Central memory CD4-positive, alpha-beta T cell (primary cell): ENCODE data around the gene PSMB5.
A peak's percentile ranks its signal among the peaks of the same experiment; 100 is the strongest.

Experiments
- DNase-seq: peaks from one replicate; pipeline ENCODE4 v3.0.0; 2022

The PSMB5 gene

DNA sequence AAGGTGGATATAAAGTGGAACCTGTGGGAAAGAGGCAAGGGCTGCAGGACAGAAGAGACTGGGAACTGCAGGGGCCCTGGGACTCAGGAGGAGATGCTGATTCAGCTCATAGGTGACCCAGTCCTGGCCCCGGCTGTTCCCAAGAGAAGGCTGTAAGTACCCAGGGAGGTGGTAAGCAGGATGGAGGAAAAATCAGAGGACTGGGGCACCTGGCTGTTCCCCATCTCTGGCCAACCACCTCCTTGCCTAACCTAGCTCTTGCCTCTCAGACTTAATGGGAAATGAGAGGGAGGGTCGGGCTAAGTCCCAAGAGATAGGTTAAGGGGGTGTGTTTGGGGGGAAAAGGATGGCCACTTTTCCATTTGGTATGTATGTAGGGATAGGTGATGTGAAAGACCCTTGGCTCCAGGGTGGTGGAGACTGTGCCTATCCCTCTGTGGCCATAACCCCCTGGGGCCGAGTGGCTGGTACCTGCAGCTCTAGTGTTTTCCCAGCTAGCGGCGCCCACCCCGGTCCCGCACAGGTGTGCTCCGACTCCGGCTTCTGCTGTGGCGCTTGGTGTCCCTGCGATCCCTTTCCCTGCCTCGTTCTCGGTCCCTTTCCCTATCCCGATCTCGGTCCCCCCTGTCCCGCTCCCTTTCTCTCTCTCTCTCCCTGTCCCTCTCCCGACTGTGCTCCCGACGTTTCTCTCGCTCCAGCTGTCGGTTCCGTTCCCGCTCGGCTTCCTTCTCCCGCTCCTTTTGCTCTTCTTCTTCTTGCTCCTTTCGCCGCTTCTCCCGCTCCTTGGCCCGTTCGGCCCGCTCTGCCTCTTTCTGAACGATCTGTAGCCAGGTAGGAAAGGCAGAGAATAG lies 24.2 kb upstream of the PSMB5 start:
- DNase-seq, result no peak

DNA sequence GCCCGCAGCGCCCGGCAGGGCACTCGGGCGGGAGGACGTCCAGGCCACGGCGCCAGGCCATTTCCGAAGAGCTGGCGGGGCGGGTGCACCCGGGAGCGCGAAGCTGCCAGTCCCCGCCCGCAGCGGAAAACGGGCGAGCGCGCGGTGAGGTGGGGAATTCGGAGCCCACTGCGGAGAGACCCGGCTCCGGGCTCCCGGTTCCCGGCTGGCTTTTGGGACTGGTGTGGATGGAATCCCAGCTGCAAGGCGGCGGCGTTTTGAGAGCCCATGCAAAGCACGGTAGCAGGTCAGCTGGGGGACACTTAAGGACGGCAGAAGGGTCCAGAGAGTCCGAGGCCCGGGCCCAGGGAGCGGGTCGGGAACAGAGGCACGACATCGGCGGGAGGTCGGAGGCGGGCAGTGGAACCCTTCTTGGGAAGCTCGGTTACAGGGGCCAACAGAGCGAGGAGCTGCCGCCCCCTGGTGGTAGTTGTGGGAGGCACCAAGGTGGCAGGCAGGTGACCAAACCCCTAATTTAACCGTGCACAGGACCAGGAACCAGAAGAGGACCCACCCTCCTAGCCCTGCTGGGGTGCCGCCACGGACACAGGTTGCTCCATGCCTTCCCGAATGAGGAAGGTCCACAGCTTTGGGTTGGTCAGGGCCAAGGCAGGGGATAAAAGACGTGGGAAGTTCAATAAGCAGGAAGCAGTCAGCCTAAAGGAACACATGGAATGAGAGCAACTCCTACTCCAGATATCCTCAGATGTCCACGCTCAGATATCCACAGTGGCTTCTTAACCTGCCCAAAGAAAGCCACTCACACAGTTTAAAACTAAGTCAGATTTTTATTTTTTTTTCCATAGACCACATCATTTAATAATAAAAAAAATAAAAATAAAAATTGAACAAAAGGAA lies 23.3 kb upstream of the PSMB5 start:
- peak; percentile 78 for DNase-seq

DNA sequence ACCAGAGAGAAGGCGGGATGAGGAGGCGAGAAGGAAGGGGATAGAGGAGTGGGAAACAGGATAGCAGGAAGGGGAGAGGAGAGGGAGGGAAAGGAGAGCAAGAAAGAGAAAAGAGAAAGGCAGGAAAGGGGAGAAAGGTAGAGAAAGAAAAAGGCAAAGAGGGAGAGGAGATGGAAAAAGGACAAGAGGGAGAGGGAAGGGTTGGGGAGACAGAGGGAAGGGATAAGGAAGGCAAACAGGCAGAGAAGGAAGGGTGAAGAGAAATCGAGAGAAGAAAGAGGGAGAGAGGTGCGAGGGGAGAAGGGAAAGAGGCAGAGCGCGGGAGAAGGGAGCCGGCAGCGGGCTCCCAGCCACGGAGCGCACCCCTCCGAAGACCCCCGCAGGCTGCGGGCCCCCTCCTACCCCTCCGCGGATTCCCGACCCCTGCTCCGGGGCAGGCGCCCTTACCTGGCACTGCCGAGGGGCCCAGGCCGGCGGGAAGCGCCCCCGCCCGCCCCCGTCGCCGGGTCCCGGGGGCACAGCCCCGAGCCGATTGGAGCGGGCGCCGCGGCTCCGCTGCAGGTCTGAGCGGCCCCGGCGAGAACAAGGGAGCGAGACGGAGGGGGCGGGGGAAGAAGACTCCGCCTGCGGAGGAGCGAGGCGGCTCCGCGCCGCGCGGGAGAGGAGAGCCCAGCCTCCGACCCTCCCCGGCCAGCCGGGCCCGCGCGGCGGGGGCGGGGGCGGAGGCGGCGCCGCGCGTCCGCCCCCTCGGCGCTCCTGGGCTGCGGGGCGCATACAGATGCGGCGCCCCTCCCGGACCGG lies 22.5 kb upstream of the PSMB5 start, which contains the start of gene CDH24:
CDH24 (minus strand) TSS at position 565 of the 801 bp plus-strand sequence. CDS start 1,787 bp downstream, outside the sequence.
- DNase-seq, result peak; percentile 48

DNA sequence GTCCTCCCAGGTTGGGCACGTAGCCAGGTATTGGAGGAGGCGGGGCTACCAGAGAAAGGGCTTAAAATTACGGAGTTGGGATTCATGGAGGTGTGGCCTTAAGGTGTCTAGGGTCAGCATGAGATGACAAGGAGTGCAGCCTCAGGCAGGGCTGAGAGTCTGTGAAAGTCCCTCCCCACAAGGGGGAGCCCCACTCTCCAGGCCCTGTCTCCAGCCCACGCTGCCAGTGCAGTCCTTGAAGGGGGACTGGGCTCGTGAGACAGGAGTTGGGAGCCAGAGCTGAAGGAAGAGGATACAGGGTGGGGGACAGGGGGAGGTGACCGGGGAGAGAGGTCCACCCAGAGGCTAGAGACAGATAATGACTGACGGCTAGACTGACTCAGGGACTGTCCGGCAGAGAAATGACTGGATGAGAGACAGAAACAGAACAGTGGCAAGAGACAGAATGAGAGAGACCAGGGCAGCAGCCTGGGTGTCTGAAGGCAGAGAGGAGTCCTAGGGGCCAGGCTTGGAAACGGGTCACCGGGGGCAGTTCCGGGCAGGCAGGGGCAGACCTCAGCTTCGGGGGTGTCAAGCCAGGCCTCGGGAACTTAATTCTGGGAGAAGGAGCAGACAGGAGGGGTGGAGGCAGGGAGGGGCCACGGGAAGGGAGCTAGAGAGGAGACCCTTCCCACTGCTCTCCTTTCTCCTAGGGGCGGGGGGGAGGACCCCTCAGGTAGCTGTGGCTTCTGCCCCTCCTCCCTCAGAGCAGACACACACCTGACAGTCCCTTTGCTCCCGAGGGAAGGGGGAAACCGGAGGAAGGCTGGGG lies 21.6 kb upstream of the PSMB5 start:
- DNase-seq, result peak; percentile 55

DNA sequence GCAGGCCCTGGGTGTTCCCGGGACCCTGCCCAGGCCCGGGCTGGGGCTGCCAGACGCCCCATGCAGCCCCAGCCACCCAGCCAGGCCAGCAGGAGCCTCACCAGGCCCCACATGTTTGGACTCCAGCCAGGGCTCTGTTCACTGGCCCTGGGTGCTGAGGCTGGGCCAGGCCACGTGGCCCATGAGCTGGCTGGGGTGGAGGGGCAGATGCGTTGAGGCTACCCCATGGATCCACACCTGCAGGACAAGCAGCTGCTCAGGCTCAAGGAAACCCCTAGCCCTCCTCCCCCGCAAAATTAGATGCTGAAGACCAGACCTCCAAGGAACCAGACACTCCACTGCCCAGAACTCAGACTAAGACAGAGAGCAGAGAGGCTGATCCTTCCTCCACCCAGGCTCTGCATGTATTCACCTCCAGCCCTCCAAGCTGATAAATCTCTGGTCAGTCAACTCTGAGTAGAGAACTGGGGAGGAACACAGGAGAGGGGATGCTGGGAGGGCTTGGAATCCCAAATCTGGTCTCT lies 21.0 kb upstream of the PSMB5 start:
- no peak for DNase-seq

DNA sequence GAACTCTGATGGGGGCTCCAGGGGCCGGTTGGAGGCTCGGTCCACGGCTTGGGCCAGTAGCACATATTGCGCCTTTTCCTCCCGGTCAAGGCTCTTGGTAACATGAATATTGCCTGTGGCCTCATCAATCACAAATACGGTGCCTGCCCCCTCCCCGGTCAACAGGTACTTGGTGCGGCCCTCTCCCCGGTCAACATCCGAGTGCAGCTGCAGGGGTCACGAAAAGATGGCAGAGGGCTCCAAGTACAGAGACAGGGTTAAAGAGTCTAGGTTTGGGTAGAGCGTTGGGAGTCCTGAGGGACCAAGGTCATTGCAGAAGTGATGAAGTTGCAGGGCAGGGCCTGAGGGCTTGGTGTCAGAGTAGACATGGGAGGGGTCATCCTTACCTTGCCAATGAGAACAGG lies 20.4 kb upstream of the PSMB5 start:
- DNase-seq, result no peak

DNA sequence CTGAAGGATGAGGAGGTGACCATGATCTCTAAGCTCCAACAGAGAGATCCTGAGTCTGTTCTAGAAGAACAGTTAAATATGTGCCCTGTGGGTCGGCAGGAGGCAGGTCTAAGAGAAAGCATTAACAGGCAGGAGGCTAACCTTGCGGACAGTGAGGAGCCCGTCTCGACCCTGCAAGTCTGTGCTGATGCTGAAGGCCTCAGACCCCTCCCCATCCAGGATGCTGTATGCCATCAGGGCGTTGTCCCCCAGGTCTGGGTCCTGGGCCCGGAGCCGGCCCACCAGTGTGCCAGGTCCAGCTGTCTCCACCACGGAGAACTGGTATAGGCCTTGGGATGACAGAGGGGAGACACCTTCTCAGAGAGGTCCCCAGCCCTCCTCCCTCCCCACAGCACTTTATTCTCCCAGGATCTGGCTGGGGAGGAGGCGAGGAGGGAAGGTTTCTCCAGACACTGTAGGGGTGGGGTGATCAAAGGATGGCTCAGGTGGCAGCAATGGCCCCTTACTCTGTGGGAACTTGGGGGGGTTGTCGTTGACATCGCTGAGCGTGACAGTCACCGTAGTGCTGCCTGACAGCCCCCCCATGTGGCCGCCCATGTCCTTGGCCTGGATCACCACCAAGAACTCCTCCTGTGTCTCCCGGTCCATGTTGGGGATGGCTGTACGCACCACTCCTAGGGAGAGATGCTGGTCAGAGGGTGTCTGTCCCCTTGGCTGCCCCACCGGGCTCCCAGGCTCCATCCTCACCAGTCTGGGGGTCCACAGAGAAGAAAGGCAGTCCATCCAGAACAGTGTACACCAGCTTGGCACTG lies 19.5 kb upstream of the PSMB5 start:
- DNase-seq, result no peak

DNA sequence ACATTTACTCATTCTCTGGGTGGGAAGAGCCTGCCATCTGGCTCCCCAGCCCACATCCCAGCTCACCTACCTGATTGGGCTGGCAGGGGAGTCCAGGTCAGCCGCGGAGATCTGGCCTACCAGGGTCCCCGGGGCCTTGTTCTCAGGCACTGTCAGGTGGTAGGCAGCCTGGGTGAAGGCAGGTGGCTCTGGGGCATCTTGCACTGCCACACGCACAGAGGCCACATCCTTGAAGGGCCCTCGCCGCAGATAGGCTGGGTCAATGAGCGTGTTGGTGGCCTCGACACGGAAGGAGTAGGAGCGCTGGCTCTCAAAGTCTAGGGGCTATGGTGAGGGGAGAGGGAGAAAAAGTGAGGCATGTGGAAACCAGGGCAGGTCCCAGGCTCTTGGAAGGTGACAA lies 18.7 kb upstream of the PSMB5 start:
- no peak for DNase-seq

DNA sequence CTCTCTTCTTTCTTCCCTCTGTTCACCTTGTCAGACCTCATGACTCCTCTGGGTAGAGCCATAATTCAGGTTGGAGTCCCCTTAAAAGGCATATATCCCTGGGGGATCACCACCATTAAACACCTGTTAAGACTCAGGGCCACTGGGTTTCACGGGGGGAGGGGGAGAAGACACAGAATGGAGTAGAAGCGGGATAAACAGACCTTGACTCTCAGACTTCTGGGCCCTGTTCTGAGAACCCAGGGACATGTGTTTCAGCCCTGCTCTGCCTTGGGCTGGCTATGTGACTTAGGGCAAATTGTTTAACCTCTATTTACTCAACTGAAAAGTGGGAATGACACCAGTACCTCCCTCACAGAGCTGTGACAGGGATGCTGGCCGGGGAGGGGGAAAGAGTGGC lies 18.0 kb upstream of the PSMB5 start:
- no peak for DNase-seq

DNA sequence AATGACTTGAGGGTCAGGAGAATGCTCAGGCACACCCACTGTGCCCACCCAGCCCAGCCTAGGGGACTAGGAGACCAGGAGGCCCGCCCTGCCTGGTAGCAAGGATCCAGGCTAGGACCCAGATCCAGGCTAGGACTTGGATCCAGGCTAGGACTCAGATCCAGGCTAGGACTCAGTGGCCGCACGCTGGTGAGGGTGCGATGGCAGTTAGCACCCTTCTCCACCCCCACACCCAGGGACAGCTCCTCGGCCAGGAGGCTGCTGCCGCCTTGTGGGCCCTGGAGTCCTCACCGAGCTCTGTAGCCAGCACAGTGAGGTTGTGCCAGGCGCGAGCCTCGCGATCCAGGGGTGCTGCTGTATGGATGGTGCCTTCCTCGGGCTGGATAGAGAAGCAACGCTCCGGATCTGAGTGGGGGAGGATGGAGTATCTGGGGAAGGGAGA lies 17.5 kb upstream of the PSMB5 start:
- DNase-seq, result no peak

DNA sequence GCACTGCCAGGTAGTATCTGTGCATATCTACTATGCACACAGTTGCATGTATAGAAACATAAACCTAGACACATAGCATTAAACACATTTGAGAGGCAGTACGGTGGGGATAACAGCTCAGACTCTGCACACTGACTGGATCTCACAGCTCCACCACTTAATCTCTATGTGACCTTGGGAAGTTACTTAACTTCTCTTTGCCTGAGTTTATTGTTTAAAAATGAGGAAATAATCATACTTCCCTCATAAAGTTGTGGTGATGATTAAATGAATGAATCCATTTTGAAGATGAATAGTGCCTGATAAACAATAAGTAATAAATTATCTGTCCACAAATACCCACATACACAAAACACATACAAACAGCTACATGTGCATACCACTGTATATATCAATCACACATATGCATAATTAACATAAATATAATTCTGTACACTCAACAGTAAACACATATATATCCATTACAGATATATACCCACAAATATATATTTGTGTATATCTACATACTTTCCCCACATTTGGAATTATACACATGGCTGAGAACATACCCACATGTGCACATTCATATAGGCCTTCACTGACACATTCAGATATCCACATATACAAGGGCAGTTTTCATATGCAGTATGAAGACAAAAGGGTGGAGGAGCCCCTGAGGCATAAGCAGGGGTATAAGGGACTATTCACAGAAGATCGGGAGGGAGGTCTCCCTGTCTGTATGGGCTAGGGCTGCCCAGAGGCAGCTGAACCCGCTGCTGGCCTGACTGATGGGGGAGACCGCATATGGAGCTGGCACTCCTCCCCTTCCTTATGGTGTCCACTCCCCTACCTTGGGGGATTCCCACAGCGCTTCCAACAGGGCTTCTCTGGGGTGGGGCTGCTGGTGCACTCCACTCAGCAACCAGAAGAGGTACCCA lies 16.7 kb upstream of the PSMB5 start:
- DNase-seq, result no peak

DNA sequence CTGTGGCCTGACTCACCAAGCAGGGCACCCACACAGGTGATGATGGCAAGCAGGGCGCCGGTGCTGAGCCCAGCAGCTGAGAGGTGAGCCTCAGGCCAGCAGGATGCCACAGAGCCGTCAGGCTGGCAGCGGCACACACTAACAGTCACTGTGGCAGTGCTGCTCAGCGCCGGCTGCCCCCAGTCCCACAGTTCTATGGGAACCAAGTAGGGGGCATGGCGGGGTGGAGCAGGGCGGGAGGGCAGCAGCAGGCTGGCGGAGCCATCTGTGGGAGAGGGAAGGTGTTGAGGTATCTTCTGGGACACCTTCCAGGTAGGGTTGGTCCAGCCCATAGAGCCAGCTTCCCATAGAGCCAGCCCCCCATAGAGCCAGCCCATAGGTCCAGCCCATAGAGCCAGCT lies 14.3 kb upstream of the PSMB5 start:
- DNase-seq, result no peak

DNA sequence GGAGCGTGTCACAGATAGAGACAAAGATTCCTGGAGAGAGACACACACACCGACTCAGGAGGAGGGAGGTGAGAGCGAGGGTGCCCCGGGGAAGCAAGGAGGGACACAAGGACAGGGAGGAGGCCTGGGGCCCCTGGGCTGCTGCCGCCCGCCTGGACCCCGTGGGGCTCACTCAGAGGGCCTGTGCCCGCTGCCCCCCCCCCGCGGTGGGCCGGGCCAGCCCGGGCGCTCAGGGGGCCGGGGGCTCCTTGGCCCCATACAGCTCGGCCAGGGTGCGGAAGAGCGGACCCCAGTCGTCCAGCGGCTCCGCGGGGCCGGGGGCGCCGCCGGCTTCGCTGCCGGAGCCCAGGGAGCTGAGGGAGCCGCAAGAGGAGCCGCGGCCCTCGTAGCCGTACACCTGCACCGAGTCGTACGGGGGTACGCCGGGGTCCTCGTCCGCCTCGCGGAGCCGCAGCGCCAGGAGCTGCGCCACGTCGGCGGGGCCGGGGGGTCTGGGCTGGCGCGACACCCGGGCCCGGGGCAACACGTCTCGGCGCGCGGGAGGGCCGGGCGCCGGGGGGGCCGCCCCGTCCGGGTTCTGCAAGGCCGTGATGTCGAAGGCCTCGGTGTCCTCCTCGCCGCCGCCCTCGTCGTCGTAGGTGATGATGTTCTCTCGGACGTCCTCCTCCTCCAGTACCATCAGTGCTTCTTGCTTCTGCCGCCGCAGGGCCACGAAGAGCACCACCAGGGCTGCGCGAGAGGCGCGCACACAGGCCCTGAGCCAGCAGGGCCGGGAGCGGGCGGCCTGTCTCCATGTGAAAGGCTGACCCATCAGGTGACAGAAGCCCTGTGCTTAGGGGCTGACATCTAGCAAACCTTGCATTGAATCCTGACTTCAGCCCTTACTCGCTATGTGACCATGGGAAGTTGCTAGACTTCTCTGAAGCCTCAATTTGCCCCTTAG lies 13.3 kb upstream of the PSMB5 start:
- DNase-seq, result no peak

DNA sequence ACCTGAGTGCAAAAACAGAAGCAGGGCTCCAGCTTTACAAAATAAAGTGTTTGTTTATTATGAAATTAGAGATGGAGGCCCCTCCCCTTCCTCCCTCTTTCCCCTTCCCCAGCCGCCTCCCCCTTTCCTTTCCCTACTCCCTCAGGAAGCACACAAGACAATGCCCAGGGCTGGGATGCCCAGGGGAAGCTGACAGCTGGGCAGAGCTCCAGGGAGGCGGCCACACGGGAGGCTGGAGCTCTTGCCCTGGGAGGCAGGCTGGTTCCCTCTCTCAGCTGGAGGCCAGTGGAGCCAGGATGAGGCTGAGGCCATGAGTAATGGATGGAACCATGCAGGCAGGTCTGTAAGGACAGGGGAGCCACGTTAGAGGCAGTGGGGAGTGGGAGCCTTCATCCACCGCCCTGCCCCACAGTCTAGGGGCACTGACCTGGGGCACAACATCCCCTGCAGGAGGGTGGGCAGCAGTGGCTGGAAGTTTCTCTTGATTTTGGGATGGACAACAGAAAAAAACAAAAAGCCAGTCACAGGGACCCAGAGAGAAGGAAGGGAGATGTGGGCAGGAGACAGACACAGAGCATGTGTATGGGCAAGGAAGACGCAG lies 12.4 kb upstream of the PSMB5 start:
- no peak for DNase-seq

DNA sequence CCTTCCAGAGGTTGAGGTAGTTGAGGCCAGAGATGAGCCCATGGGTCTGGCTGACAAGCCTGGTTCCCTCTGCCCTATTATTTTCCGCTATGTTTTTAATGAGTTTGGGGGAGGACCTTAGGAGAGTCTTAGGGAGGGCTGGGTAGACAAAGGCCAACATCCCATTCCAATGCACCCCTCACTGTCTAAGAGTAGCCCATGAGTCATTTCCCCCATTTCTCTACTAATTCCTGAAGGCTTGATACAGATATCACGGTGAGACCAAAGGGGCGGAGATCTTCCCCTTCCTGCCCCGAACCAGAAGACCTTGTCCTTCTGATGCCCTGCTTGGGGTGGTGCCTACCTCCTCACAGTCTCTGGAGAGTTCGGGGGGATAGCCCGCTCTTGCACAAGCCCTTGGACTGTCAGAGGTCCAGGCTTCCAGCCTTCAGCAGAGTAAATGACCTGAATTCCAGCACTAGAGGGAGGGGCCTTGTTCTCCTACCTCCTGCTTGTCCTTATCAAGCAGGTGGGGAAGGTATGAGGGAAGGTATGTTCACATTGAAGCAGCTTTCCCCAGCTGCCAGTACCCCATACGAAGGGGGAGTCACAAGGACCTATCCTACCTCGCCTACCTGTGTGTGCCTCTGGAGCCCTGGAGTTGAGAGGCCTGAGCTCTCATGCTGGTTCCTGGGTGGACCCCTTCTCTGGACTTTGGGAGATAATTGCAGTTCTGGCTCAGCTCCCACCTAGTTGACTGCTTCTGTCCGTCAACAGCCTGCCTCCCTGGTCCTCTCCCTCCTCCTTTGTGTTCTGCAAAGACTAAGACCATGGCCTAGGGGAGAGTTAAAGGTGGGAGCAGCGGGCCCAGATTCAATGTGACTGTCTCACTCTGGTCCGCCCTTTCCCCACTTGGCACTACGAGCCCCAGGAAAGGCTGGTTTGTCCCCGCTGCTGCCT lies 11.0 kb upstream of the PSMB5 start:
- no peak for DNase-seq

DNA sequence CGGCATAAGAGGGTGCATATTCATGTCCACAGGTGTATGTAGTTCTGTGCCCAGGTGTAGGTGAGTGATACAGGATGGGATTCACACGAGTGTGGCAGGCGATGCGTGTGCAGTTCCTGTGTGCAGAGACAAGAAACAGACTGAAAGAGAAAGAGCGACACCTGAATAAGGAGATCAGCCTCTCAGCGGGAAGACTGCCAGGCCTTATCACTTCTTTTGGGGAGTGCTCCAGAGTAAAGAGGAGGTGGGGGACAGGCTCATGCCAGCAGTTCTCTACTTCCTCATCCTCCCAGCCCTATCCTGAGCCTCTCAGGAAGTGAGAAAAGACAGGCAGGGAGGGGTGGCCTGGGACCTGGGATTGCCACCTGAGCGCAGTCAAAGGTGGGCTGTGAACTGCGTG lies 10.1 kb upstream of the PSMB5 start:
- no peak for DNase-seq

DNA sequence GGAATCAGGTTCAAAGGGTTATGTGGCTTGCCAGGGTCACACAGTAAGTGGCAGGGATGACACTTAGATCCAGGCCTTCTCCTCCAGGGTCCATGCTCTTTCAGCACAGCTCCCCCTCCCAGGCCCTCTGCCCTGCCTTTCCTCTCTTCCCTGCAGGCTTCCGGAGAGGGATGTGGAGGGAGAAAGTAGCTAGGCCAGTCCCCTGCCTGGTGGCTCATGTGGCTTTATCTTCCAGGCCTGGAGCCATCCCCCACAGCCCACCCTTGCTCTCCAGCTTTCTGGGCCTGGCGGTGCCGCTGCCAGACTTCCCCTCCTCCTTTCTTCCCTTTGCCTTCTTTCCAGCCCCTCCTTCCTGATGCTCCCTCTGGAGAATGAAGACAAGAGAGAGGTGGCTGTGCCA lies 9.1 kb upstream of the PSMB5 start:
- no peak for DNase-seq
